ENCODE results near the gene CAMK2A.

Gene CAMK2A

DNA sequence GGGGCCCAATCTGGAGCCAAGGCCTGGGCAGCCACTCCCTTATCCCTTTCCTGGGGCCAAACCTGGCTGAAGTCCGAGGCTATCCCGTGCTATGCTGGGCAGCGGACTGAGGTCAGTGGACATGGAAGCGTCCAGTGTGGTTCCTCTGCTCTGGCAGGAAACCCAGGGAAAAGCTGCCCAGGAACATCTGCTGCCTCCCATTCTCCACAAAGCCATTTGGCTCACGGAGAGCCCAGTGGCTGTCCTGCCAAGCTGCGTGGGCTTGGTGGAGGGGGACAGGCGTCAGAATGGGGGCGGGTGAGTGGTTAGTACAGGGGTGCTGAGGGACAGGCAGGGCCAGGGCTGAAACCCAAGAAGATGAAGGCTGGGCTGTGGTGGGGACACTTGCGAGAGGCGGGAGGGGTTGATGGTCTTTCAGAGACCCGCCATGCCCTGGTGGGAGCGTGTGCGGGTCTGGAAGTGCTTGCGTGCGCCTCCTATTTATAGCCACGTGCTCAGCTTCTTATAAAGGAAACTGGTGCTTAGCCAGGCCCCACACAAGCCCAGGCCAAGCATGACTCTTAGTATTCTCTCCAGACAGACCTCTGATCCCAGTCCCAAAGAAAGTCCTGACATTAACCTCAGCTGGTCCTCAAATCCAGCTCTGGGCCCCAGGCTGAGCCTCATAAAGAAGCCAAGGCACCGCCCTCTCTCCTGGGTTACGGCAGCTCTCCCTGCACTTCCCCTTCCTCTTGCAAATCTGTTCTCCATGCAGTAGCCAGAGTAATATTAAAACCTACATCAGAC is 109.1 kb downstream of the CAMK2A start:
- DNase-seq = no peak

DNA sequence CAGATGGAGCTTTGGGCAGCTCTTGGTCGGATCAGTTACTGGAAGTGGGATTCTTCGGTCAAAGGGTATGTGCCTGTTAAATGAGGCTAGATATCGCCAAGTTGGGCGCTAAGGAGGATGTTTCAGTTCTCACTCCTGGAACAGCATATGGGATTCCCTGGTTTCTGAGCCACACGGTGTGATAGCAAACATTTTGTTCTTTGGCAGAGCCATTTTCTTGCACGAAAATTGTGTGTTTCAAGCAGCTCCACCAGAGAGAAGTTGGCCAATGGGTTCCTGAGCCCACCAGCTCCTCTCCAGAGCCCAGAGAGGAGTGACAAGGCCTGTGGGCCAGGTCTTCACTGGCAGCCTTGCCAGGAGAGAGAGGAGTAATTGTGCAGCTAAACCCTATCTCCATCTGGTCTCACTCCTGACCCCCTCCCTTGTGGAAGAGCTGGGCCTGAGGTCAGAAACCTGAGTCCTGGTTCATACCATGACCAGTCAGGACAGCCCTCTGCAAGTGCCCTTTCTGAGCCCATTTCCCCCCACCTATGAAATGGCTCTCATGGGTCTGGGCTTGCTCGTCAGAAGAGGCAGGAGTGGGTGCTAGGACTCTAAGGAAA is 110.5 kb downstream of the CAMK2A start:
- DNase-seq = no peak

- DNase-seq = no peak
Observed at GRCh38 chr5:150178262-150178661, 111.3 kb downstream of the CAMK2A start.

DNA sequence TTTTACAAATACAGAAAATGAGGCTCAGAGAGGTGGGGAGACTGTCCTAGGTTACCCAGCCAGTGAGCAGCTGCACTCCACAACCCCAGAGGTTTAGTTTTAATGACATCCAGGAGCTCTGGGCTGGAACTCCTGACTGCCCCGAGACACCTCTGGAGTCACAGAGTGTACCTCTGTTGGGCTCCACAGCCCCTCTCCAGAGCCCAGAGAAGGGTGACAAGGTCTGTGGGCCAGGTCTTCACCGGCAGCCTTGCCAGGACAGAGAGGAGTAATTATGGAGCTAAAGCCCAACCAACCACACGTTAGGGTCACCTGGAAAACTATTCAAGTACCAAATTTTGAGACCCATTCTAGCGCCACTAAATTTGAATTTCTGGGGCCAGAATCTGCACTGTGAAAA is 111.9 kb downstream of the CAMK2A start:
- no peak for DNase-seq

GRCh38 chr5:150176745-150177477 is 112.7 kb downstream of the CAMK2A start:
- no peak for DNase-seq

DNA sequence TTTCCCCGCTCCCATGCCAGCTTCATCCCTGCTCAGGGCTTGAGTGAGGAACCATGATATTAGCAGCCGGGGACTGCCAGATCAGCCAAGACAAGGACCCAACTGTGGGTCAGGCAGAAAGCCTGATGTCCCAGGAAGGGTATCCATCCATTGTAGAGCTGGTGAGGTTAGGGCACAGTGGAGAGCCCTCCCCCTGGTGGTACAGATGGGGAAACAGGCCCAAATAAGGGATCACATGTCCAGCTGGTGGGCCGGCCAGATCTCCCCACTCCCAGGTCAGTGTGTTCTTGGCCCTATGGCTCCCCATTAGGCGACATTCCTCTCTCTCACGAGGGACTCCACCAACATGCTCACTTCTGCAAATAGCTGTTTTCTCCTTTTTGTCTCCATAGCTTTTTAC is 114.0 kb downstream of the CAMK2A start:
- DNase-seq = no peak

GRCh38 chr5:150175076-150175475 is 114.5 kb downstream of the CAMK2A start:
- no peak for DNase-seq

GRCh38 chr5:150174285-150174684 is 115.3 kb downstream of the CAMK2A start:
- no peak for DNase-seq

DNA sequence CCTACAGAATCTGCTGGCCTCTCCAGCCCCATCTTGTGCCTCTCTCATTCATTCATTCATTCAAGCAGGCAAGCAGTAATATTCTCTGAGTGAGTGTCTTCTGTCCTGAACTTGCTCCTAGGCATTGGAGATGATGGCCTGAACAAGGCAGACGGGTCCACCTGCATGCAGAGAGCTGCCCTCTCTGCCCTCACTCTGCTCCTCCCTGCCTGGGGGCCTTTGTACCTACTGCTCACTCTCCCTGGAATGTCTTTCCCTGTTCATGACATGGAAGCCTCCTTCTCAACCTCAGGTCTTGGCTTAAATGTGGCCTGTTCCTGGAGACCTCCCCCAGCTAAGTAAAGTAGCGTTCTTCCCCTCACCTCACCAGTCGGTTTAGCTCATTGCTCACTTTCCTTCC is 116.4 kb downstream of the CAMK2A start:
- DNase-seq = no peak

GRCh38 chr5:150172556-150172955 is 117.0 kb downstream of the CAMK2A start:
- DNase-seq = no peak

DNA sequence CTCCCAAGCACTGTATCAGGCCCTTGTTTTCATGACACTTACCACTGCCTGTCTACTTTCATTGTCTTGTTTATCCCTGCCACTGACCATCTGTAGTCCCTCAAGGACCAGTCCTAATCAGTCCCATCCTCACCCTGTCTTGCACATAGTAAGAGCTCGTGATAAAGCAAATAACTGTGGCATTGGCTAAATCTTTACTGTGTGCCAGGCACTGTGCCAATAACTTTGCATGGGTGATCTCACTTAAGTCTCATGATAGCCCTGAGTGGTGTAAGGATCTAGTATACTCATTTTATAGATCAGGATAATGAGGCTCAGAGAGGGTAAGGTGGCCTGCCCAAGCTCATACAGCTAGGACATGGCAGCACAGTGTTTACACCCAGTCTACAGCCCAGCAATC is 117.4 kb downstream of the CAMK2A start:
- DNase-seq = no peak

Data from NCI-H2081 treated with DMSO at 0.1 percent for 48 hours (cell line).